ENCODE measurements around the gene KDF1.
"Not testable (repeated sequence)": the region's sequence is repeated elsewhere in the genome, so short reads cannot be mapped to it uniquely, and the experiment has no call there.

Gene KDF1

DNA sequence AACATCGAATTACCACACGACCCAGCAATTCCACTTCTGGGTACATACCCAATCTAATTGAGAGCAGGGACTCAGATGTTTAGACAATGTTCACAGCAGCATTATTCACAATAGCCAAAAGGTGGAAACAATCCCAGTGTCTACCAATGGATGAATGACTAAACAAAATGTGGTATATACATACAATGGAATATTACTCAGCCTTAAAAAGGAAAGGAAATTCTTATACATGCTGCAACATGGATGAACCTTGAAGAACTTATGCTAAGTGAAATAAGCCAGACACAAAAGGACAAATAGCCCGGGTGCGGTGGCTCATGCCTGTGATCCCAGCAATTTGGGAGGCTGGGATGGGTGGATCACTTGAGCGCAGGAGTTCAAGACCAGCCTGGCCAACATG is 6.9 kb downstream of the KDF1 start:
- DNase-seq, result no peak

DNA sequence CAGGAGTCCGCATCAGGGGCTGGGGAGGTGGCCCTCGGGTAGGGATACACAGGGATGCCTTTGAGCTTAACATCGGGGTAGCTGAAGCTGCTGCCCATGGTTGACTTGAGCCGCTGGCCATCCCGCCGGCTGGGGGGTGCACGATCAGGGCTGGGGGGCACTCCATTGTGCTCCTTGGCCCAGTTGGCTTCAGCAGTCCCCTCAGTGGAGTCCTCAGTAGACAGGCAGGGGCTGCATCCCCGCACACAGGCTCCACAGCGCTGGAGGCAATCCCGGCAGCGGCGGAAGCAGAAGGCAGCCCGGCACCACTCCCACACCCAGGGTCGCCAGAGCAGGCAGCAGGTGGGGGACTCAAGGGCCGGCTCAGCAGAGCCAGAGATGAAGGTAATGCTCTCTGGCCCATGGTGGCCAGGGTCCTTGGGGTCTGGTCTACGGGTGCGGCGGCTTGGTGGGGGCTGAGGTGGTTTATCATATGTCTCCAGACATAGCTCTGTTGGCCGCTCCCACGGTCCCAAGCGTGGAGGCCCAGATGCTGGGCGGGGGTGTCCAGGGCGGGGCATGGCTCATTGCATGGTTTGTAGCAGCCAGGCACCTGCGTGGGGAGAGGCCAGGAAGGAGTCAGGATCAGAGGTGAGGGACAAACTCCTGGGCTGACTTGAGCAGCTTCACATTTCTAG is 8.3 kb downstream of the KDF1 start:
- no peak for DNase-seq

DNA sequence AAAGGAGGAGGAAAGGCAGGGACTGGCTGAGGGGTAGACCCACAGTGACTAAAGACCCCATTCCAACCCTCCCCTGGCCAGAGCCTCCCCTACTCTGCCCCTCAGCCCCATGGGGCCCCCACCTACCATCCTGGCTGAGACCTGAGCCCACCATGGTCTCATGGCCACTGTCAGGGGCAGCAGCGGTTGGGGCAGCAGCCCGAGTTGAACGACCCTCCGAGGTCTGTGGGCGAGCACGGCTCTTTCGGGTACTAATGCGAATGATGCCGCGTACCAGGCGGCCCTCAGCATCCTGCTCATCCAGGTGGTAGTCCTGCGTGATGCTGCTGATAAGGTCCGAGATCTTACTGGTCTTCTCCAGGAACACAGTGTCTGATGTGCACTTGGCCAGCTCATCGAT is 9.1 kb downstream of the KDF1 start:
- no peak for DNase-seq

DNA sequence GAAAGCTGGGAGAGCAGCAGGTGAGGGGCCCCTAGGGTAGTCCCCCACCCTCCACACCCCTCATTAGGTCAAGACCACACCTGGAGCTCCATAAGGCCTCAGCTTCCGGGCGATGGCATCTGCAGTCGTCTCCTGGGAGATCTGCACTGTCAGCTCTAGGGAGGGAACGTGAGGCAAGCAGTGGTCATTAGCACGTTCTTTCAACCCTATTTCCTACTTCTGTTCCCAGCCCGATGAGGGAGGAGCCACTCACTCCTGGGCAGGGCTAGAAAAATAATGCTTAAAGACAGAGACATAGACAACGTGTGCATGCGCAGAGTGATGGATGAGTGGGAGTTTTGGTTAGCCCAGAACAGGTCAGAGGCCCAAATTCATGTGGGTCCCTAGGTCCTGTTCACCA is 9.7 kb downstream of the KDF1 start:
- DNase-seq, result no peak

DNA sequence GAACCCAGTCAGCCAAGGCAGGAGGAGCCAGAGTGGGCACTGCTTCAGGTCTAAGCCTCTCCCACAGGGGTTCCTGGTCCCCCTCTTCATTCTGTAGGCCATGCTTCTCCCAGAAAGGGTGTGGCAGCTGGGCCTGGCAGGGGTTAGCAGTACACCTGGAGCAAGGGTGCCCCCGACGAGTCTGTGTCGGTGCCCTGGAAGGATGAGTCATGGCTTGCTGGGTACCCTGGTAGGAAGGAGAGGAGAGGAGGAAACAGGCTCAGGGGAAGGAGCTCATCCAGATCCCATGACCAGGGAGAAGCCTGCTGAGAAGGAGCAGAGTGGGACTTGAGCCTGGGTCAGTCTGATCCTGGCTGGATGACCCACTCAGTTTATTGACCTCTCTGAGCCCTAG is 10.3 kb downstream of the KDF1 start:
- no peak for DNase-seq

DNA sequence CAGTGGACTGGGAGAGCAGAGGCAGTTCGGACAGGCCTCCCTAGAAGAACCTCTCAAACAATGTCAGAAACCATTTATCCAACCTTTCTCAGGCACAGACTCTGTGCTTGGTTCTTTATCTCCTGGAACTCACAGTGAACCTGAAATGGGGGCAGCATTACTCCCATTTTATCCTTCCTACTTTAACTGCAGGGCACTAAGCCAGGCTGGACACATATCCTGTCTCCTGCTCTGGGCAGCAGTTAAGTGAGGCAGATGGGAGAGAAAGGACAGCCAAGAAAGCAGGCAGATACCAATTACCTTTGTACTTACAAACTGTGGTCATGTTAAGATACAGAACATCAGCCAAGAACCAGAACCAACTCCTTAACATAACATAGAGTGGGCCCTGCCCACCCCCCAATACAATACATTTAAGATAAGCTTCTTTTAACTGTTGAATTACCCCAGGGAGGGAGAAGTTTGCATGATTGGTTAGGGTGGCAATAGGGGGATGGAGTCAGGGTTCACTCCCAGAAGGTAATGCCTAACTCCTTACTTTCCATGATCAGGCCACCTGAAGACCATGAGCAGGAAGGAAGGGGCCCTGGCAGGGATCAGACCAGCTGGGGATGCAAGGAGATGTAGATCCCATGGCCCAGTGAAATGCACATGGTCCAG is 10.9 kb downstream of the KDF1 start:
- DNase-seq, result no peak

DNA sequence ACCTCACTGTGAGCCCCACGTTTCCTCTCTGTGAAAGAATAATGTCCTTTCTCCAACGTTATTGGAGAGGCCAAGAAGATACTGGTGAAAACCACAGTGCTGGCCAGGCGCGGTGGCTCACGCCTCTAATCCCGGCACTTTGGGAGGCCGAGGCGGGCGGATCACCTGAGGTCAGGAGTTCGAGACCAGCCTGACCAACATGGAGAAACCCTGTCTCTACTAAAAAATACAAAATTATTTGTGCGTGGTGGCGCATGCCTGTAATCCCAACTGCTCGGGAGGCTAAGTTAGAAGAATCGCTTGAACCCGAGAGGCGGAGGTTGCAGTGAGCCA is 11.6 kb downstream of the KDF1 start:
- DNase-seq, result not testable (repeated sequence)

DNA sequence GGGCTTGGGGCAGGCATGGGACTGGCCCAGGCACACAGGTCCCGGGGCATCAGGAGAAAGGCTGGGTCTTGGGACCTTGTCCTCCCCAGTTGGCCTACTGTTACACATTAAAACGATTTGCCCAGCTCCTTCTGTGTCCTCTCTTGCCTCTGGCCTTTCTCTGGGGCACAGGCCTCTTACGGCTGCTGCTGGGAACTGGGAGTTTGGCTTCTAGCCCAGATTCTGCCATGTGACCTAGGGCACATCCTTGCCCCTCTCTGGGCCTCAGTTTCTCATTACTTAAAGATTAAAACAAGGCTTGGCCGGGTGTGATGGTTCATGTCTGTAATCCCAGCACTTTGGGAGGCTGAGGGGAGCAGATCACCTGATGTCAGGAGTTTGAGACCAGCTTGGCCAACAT is 14.0 kb downstream of the KDF1 start:
- DNase-seq, result no peak

DNA sequence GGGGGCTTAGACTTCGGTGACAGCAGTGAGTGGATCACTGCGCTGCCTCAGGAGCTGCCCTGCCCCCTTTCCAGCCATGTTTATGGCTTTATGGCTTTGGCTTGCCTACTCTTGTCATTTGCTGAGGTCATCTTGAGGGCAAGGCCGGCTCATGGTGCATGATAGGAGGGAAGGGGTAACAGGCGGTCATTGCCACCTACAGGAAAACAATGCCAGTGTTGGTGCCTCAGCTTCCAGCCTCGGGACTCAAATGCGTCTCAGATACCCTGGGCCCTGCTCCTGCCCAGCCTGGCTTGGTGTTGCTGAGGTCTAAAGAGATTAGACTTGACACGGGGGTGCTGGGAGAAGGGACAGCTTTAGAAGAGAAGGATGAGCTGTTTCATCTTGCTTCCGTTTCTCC is 14.5 kb downstream of the KDF1 start:
- DNase-seq, result no peak

DNA sequence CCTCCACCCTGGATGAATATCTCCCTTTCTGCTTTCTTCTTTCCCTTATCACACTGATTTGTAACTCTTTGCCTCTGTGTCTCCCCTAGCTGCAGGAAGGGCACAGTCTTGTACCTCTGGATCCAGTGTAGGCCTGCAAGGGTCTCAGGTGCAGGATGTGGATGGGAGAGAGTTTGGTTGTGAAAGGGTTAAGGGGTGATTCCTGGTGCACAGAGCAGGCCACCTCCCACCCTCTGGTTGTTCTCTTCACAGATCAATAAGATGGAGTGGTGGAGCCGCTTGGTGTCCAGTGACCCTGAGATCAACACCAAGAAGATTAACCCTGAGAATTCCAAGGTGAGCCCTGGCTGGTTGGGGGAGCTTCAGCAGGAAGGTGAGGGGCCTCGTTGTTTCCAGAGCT is 15.1 kb downstream of the KDF1 start:
- DNase-seq, result no peak

DNA sequence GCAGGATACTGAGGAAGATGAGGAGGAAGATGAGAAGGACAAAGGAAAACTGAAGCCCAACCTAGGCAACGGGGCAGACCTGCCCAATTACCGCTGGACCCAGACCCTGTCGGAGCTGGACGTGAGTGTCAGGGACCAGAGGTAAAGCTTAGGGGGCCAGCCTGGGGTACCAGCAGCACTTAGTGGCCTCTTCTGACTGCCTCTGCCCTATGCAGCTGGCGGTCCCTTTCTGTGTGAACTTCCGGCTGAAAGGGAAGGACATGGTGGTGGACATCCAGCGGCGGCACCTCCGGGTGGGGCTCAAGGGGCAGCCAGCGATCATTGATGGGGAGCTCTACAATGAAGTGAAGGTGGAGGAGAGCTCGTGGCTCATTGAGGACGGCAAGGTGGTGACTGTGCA is 17.6 kb downstream of the KDF1 start:
- no peak for DNase-seq

DNA sequence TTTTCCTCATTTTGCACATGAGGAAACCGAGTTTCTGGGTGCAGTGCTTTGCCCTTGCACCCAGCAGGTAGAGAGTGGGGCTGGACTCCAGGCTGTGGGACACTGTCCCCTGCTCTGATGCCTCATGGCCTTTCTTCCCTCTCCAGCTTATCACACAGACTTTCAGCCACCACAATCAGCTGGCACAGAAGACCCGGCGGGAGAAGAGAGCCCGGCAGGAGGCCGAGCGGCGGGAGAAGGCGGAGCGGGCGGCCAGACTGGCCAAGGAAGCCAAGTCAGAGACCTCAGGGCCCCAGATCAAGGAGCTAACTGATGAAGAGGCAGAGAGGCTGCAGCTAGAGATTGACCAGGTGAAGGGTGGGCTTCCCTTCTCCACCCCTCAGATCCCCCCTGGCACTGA is 19.0 kb downstream of the KDF1 start:
- no peak for DNase-seq

DNA sequence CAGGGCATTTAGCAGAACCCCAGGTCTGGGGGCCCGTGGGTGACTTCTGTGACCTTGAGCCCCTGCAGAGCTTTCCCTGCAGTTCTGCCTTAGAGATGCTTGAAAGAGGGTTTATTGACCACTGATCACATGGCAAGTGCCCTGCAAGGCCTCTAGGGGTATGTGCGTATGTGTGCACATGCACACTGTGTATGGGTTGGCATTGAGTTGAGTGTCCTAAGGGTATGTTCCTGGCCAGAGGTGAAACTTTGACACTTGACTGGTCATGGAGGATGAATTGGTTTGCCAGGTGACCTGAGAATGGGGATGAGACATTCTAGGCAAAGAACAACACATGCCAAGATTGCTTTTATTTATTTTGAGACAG is 21.6 kb downstream of the KDF1 start:
- no peak for DNase-seq

DNA sequence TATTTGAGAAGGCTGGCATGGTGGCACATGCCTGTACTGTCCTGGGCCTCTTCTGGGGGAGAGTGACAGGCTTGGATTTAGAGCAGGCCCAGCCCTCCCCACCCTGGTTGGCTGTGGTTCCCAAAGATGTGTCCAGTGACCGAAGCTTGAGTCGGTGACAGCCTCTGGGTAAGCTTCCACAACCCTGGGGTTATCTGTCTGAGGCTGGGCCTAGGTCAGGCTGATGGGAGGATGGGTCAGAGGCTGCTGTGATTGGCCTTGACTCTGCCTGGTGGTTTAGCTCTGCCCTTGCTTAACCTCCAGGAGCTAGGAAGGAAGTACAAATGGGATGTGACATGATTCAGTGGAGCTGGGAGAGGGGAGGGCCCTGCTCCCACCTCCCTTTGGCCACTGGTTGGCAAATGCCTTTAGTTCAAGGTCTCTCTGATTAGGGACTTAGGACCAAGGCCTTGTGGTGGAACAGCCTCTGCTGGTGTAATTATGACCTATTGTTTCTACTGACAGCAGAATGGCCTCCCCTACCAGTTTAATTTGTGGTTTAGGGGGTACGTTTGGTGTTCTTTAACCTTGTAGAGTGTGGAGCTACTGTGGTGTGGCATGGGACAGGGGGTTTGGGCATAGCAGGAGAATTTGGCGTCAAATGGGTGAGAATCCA is 22.1 kb downstream of the KDF1 start:
- DNase-seq, result no peak

DNA sequence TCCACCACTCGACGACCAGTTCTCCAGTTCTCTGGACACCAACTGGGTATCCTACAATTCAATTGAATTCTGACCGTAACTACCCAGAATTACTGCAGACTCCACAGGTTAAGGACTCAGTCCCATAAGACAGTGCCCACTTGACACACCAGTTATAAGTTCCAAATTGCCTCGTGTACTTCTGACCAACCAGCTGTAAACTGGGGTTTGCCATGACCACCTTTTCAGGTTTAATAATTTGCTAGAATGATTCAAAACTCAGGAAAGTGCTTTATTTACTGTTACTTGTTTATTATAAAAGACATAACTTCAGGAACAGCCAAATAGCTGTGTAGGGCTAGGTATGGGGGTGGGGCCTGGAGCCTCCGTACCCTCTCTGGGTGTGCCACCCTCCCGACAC is 23.4 kb downstream of the KDF1 start:
- DNase-seq, result no peak

DNA sequence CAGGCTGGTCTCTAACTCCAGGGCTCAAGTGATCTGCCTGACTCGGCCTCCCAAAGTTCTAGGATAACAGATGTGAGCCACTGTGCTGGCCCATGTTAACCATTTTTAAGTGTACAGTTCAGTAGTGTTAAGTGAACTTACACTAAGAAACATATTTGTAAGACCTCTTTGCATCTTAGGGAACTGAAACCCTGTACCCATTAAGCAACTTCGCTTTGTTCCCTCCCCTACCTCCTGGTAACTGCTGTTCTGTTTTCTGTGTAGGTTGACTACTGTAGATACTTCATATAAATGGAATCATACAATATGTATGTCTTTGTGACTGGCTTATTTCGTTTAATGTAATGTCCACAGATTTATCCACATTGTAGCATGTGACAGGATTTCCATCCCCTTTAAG is 27.7 kb downstream of the KDF1 start:
- DNase-seq, result no peak

DNA sequence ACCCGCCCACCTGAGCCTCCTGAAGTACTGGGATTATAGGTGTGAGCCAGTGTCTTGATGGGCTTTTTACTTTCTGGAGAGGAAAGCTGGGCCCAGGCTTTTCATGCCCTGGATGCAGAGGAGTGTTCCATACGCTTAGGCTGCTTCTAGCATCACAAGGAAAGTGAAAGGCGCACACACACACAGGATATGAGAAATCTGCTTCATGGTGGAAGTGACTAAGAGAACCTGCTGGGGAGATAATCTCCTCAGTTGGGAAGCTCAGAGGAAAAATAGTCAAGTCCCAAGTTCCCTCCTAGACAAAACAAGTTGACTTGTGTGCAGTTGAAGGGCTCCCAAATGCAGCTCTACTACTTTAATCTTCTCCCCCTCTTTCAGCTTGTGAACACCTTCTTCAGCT is 36.6 kb downstream of the KDF1 start:
- DNase-seq, result no peak

DNA sequence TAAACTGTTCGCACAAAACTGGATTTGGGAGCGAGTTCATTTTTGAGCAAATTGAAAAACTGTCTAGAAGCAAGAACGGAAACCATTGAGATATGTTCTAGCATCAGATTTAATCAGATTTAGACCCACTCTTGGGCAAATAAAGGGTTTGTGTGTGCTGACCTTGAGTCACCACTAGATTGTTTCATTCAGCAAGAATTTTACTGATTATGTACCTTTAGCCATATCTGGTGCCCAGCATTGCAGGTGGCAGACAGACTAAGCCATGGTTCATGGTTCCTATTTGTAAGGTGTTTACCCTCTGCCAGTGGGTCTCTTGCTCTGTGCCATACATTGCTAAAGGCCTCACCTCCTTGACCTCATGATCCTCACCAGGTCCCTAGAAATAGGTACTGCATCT is 37.4 kb downstream of the KDF1 start:
- no peak for DNase-seq

DNA sequence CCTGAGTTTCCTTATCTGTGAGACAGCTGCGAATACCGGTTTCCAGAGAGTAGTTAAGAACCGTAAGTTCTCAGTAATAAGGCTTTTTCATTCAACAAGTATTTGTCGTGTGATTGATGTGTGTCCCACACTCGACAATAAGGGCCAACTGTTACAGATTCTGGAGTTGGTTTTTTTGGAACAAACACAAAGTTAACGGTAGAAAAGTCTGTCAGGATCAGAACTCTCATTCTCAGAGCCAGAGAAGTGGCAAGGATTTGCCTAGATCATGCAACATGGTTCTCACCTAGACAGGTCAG is 37.9 kb downstream of the KDF1 start:
- DNase-seq, result no peak

DNA sequence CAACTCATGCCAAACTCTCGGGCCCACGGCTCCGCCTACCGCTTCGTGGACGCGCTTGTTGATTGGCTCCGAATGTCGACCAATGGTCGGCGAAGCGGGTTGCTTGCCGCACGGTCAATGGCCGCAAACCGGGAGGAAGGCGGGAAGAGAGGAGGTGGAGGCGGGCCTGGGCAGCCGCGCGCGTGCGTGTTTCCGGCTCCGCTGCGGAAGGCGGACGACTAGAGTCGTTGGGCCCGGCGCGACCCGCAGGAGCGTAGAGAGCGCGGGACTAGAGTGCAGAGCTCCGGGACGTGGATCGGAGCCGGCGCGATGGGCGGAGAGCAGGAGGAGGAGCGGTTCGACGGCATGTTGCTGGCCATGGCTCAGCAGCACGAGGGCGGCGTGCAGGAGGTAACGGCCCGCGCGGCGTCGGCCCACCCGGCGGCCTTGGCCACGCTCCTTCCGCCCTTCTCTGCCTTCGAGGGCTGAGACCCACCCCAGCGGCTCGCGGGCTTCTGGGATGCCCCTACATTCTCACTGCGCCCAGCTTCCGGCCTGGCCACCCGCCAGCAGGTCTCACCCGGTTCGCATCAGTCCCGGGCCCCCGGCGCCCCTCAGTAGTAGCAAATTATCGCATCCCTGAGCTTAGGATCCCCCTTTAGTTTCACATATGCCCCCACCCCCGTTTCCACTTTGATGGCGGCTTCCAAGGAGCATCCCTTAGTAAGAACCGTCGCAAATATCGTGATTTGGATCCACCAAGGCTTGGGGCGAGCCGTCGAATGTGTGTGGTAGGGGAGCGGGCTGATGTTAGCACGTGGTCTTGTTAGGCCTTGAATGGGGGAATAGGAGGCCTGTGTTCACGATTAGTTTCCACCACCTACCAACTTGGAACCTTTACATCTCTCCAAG is 38.5 kb downstream of the KDF1 start, which contains the start of gene NUDC:
Gene NUDC (plus strand): TSS at position 204 of the 891 bp plus-strand sequence. CDS start 106 bp downstream, at position 310.
- DNase-seq, result peak; percentile 99

DNA sequence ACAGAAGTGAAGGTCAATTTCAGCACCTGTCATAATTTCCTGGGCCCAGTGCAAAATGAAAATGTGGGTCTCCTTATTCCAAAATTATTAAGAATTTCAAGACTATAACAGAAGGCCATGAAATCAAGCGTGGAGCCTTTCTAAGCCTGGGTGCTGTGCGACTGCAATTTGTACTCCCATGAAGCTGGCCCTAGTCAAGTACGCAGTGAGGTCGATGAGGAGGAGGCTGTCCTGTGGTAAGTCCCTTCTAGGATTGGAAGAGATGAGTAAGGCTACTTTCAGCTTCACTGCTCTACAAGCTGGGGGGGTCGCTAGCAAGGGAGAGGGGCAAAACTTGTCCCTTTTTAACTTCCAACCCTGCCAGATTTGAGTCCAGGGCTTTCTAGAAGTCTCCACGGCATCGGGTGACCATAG is 39.1 kb downstream of the KDF1 start:
- no peak for DNase-seq

DNA sequence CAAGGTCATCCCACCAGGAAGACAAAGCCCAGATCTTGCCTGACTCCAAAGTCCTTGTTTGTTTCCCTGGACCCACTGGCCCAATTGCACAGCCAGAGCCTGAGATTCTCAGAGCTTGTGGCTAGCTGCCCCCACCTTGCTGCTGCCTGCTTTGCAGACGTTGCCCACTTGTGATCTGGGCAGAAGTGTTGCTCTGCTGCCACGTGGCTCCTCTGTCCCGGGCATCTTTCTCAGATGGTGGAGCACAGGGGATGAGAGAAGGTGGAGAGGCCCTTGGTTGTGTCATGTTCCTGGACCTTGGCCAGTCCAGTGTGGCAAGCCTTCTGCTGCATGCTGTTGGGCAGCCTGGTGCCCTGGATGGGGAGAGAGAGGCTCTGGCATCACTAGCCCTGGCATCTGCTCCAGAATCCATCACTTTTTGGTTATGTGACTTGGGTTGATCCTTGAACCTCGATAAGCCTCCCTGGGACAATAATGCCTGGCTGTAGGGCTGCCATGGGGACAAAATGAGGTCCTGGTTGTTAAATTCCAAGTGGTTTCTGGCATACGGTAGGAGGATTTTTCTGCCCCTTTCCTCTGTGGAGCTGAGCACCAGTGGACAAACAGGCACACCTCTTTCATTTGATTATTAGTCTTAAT is 44.9 kb downstream of the KDF1 start:
- DNase-seq, result no peak

Data from midbrain (tissue), 1 donor.